RPMI7951 (cell line): ENCODE measurements around the gene IRF1. TPM values are rescaled to one million over a fixed set of nuclear protein-coding genes. Genes with fewer than 3 reads are reported as not detected.
A peak's percentile ranks its signal among the peaks of the same experiment; 100 is the strongest.

ENCODE experiments used
- DNase-seq: peaks from one replicate; pipeline ENCODE4 v3.0.0-alpha.2; 2012; ENCODE audit warnings: low read depth
- total RNA-seq: library from RNA; depleted of rRNA; stranded (reverse); fragments of >200 nt; shearing (Covaris generic); gene quantifications from 2 replicates; pipeline ENCODE4 v1.2.3, GENCODE V29; 2014

Gene IRF1
- total RNA-seq, 1 experiment from 2014 or later, result 42.1 TPM

DNA sequence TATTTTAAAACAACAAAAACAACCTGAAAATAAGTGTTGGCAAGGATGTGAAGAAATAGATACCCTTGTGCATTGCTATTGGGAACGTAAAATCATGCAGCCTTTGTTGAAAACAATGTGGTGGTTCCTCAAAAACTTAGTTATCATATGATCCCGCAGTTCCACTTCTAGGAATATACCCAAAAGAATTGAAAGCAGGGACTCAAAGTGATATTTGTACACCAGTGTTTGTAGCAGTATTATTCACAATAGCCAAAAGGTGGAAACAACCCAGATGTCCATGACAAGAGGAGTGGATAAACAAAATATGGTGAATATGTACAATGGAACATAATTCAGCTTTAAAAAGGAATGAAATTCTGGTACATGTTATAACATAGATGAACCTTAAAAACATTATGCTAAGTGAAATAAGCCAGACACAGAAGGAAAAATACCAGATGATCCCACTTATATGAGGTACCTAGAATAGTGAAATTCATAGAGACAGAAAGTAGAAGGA, 29.0 kb downstream of the IRF1 start:
- DNase-seq, result no peak

DNA sequence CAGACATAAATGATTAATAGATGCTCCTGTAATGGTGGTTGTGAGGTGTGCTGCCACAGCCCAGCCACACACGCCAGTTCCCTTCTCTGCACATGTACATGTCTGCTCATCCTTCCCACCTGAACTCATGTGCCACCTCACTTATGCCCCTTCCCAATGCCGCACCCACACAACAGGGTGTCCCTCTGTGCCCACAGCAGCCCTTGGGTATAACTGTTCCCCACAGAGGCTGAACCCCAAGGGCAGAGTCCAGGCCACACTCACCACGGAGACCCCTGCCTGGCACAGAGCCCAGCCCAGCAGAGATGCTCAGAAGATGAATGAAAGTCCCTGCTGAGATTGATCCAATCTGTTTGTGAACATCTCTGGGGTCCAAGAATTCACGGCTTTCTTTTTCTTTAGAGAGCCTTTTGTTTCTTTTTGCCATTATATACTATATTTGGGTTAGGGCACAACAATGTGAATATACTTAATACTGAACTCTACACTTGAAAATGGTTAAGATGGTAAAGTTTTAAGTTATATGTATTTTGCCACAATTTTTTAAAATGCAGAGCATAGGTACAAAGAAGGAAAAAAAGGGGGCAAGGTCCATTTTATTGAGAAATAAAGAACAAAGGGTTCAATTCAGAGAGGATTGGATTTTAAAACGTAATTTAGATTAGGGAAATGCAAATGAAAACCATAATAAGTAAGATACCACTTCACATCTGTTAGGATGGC, 29.6 kb downstream of the IRF1 start:
- DNase-seq, result no peak

DNA sequence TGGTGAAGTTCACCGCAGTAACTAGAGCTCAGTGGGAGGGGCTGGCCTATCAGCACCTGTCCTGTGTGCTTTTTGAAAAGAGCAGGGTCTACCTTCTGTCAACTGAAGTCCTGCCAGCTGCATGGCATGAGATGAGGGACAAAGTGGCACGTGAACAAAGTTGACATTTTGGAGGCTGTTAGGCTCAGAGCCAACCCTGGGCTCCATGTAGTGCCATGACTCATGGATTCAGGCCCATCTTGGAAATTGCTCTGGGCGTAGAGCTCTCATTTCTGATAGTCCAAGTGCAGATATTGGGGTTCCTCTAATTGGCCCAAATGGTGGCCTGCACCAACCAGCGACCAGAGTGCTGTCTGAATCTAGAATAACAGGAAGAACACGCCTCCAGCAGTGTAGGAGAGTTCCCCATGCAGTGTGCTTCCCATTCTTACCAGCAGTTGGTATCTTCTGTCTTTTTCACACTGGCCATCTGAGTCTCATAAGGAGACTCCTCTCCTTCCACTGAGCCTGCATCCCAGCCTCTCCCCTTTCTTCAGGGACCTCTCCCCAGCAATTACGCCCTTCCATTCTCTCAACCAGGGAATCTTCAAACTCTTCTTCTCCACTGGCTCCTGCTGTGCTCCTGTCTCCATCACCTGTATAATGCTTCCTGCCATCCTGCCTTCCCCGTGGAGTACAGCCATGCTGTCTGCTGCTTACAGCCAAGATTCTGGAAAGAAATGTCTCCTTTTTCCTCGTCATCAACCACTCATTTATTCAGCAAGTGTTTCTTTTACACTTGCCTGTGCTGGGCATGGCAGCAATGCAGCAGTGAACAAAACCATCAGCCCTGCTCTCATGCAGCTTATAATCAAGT, 30.4 kb downstream of the IRF1 start:
- peak; percentile 67 for DNase-seq

DNA sequence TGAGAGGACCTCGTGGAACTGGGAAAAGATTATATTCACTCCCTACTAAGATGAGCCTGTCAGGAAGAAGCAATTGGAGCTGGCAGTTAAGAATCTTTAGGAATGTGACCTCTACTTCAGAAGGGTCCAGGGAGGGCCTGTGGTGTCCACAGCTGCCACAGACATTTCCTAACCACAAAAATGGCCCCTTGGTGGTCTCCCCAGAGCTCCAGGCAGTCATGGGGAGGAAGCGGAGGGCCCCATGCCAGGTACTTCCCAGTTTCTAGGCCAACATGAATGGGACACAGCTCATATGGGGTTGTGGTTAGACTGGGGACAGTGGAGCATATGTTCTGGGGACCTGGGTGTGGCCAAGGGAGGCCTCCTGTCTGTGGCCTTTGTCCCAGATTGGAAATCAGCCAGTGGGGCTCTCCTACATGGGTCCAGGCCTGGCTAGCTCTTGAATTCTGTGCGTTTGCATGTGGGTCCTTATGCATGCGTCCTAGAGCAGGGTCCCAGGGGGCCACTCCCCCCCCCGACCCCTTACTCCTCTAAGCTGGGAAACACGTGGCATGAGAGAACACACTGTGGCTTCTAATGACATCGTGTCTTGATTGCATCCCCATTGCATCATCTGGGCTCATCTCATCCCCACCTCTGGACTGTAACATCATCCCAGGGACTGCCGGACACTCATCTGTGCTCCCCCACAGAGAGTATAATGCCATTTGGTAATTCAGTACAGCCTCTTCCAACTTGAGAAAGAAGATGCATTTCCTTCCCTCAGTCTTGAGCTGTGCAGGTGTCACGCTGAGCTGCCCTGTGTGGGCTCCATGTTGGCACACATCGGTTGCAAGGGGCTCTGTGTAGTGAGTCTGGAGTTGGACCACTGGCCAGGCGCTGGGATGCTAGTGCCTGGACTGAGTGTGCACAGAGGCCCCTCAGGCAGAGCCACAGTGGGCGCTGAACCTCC, 31.3 kb downstream of the IRF1 start:
- DNase-seq, result peak; percentile 99

DNA sequence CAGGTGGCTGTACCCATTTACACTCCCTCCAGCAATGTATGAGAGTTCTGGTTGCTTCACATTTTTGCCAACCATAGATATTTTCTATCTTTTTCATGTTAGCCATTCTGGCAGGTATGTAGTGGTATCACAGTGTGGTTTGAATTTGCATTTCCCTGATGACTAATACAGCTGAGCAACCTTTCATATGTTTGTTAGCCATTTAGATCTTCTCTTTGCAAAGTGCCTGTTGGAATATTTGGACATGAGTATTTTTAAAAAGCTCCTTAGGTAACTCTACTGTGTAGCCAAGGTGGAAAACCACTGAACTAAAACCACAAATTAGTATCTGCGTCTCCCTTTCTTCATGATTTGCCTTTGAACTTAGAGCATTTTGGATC, 31.9 kb downstream of the IRF1 start:
- DNase-seq, result no peak

DNA sequence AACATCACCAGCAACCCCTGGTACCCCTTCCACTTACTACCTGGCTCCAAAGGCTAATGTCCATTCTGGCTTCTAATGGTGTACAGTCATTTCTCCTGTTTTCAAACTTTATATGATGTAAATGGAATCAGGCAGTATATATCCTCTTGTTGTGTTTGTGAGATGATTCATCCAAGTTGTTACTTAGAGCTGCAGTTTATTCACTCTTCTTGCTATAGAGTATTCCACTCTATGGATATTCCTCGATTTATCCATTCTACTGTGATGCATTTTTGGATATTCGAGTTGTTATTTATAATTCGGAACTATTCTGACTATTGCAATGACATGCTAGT, 32.4 kb downstream of the IRF1 start:
- DNase-seq, result no peak

DNA sequence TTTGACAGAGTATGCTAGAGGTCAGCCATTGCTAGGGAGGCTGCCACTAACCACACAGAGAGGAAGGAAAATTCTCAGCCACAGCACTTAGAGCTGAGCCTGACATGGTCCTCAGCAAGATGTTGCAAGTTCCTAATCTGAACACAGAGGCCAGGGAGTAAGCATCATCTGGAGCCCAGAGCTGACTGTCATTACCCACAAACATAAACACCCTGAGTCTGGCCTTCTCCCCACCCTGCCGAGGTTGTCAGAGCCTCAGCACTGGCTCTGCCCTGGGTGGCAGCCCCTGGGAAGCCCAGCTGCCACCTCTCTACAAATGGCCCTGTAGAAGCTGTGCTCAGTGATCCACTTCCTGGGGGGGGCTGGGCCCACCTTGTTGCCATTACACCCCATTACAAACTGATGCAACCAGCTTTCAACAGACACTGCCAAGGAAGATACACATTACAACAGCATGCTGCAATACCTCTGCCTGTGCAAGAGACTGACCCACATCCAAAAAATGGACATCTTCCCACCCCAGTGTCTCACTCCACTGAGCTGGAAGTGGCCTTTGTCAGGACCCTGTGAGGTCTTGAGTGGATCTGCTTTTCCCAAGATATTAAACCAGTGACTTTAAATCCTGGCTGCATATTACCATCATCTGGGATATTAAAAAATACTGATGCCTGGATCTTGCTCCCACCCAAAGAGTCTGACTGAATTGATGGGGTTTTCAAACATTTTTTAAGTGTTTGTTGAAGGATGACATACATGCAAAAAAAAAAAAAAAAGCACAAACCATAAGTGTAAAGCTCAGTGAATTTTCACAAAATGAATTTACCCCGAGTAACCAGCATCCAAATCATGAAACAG, 33.0 kb downstream of the IRF1 start:
- peak; percentile 88 for DNase-seq

DNA sequence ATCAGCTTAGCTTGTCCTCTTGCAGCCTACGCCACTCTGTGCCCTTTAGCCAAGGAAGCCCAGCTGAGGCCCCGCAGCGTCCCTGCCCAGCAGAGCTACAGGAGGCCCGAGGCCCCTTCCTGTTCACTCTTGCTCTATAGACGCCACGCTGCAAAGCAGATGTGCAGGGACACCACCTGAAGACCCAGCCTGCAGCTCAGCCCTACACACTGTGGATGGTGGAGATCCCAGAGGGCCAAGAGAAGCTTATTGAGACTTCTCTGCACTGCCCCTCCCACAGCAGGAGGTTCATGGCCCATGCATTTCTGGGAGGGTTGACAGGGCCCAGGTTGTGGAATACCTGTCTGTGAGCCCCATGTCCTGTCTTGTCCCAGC, 33.6 kb downstream of the IRF1 start:
- no peak for DNase-seq

DNA sequence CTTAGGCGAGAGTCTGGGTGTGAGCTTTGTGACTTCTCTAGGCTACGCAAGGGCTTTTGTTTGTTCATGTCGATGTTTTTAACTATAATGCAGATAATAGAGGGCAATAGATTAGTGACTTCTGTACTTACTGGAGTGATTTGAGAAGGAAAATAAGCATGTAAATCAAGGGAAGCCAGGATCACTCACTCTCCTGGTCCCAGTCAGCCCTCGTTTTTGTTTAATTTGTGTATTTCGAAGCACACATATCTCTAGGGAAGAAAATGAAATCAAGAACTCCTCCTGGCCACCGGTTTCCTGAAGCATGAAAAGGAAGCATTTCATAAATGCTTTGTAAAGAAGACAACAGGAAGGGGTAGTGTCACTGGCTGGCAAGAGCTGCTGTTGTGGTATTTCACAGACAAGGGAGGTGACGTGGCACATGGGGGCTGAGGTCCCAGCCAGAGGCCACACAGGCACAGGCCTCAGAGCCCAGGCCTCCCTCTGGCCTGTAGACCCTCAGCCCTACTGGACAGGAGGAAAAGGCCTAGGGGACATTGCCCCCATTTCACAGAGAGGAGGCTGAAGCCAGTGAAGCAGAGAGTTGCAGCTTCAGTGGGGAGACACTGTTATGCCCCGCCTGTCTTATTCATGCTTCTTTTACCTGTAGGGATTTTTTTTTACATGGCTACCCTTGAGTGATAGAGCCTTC, 34.1 kb downstream of the IRF1 start:
- peak; percentile 83 for DNase-seq

DNA sequence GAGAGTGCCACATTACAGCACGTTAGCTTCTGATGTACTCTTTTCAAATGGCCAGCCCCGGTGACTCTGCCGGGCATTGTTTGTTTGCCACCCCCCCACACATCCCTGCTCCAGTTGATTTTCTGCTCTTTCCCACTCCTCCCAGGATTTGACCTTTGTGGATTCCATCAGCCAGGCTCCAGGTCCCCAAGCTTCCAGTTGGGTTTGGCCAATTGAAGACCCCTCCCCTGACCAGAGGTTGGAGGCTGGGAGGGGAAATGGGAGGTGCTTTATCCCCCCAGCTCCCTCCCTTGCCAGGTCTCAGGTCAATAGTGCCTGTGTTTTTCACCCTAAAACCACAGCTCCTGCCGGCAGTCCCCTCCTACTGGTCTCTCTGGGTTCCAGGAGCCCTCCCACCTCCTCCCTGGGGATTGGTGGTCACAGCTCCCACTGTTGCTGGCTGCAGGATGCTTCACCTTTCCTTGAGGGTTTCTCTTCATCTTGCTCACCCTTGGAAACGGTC, 34.9 kb downstream of the IRF1 start:
- DNase-seq, result no peak

DNA sequence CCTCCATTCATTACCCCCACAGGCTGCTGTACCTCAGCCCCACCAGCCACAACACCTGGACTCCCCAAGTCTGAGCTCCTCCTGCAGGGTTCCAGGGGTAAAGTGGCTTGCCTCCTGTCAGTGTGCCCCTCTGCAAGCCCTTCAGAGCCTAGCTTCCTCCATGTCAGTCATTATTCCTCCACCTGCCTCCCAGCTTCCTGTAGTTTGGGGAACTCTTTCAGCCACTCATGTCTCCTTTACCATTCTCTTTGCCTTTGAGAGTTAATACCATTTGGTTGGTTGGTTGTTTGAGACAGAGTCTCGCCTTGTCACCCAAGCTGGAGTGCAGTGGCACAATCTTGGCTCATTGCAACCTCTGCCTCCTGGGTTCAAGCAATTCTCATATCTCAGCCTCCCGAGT, 36.2 kb downstream of the IRF1 start:
- DNase-seq, result no peak

DNA sequence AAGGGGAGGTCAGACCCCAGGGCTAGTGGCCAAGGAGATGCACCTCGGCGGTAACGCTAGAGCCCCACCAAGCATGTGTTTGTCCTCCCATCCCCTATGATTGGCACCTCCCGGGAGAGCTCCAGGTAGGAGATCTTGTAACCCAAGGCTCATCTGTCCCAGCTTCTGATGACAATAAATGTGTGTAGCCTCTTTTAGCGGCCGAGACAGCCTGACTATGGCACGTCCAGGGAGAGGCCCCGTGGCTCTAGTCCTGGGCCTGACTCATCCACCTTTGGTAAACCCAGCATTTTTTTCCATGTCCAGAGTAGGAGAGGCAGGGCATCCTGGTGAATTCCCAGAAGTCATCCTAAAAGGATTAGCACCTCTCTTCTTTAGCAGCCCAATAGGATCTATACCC, 39.2 kb downstream of the IRF1 start:
- peak; percentile 73 for DNase-seq

DNA sequence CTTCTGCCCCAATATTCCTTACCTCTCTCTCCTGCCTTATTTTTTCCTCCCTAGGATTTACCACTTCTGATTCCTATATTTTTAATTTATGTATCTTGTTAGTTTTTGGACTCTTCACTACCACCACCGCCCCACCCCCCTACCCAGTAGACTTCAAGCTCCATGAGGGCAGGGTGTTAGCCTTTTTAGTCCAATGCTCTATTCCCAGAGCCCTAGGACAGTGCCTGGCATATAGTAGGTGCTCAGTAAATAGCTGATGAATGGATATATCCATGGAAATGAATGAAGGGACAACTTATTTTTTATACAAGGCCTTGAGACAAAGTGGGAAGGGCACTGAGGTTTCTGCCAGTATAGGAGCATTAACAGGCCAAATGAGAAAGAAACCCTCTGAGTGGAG, 41.5 kb downstream of the IRF1 start:
- no peak for DNase-seq

DNA sequence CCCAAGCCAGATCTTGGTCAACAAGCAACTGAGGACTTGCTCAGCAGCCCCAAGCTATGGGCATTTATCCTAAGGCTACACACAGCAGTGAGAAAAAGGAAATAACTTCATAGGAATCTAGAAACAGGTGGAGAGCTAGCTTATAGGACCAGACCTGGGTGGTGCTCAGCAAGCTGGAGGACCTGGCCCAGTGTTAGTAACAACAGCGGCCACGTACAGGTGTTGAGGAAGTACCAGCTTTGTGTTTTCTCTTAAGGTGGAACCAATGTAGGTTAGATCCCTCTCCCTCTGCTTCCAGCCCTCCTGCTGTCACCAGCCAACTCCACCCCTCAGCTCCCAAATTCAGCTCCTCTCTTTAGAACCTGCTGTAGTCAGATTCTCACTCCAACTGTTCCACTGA, 43.4 kb downstream of the IRF1 start:
- DNase-seq, result no peak

DNA sequence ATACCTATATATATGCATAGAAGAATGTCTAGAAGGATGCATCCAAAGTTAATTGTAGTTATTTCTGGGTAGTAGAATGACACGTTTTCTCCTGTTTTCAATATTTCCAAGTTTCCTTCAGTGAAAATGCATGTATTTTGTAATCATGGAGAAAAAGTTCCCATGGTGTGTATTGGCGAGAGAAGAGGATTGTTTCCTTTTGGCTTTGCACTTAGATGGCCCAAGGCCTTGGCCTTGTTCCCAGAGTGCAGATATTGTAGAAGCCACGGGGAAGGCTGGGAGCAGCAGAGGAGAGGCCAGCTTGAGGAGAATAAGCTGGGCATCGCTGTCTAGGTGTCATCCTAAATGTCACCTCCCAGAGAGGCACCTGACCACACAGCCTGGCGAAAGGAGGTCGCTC, 44.0 kb downstream of the IRF1 start:
- peak; percentile 88 for DNase-seq

DNA sequence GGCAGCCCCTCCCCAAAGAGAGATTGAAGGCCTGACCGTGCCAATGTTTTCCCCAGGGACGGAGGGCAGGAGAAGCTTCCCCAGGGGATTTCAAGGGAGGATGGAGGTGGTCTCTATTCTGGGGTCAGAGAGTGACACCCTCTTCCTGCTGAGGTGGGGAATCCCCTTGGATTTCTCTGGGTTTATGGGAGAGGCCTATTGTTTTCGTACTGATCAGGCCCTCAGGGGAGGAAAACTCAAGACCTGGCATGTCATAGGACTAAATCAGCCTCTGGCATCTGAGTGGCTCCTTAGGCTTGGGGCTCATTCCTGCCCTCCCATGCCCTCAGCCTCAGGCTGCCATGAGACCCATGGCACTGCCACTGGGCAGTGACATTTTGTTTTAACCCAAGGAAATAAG, 44.6 kb downstream of the IRF1 start:
- DNase-seq, result peak; percentile 57

DNA sequence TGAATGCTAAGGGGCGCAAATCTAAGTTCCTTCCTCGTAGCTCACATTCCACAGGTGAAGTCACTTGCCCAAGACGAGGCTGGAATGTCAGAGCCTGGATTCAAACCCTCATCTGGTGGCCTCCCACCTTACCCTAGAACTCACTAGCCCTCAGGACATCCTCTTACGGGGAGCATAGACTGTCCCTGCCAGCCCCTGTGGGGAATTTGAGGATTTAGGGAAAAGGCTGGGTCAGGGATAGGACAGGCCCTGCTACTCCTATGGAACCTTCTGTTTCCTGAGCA, 45.0 kb downstream of the IRF1 start:
- no peak for DNase-seq

DNA sequence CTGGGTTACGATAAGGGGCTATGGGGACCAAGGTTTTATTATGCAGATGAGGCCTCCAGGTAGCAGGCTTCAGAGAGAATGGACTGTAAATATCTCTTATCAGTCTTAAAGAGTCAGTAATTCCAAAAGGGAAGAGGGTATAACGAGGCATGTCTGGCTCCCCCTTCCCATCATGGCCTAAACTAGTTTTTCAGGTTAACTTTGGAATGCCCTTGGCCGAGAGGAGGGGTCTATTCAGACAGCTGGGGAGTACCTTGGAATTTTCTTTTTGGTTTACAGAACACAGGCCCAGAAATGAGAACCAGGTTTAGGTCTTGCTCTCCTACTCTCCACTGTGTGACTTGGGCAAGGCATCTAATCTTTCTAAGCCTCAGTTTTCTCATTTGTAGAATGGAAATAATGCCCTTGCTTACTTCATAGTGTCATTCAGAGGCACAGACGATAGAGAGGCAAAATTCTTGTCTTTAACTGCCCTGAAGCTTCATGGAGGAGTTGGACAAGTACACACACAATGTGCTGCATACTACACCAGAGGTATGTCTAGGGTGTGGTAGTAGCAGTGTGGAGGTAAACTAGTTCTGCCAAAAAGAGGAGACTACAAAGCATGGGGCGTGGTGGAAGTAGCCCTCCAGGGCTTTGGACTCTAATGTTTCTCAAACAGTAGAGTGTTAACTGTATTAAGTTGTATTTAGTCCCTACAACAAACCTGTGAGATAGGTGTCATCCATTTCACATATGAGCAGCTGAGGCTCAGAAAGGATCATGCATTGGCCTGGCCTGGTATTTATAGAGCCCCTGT, 45.5 kb downstream of the IRF1 start:
- no peak for DNase-seq

DNA sequence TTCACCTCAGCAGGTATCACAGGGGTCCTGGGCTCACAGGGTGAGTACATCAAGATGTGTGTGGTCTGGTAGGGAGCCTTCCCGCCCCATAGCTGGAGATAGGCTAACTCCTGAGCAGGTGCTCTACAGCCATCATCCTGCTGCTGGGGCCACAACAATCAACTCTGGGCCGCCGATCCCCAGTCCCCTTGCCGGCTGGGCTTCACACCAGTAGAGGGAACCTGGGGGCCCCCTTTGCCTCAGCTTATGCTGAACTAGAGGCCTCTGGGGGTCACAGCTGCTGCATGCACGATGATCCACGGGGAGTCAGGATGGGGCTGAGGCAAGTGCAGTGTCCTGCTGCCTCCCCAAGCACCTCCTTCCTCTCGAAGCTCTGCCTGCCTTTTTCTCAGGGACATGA, 46.5 kb downstream of the IRF1 start:
- DNase-seq, result no peak
